NCI-H345 treated with DMSO at 0.1 percent for 48 hours (cell line): Measurements from ENCODE around the gene DNASE2B.
"Not testable (repeated sequence)": the region's sequence is repeated elsewhere in the genome, so short reads cannot be mapped to it uniquely, and the experiment has no call there.

Experiments used
- DNase-seq: peaks from one replicate; lab custom pipeline; 2025; ENCODE audit not compliant: unreplicated experiment; lab: John Stamatoyannopoulos, UW

DNASE2B gene

DNA sequence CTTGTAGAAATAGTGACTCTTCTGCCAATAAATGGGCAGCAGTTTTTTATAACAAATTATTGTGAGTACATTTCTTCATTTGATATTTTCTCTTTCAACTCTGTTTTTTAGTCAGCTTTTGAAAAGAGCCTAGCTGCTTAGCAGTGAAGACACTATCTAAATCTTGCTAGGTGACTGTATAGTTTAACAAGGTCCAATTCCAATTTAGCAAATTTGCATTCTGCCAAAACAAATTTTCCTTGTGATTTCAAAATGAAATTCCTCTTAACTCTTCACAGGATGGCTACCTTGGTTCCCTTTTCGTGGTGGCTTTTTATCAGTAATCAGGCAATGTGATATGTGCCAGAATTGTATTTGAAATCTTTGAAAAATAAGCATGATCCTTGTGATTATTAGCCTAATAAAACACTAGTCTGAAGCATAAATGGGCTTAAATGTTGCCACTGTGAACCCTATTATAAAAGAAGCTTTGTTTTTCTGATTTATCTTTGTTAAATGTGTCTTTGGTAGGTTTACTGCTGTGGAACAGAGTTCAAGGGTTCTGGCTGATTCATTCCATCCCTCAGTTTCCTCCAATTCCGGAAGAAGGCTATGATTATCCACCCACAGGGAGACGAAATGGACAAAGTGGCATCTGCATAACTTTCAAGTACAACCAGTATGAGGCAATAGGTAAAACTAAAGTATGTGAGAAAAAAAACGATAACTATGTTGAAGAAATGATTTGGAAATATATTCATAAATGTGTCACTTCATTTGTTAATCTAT lies 12.2 kb downstream of the DNASE2B start:
- DNase-seq: no peak

DNA sequence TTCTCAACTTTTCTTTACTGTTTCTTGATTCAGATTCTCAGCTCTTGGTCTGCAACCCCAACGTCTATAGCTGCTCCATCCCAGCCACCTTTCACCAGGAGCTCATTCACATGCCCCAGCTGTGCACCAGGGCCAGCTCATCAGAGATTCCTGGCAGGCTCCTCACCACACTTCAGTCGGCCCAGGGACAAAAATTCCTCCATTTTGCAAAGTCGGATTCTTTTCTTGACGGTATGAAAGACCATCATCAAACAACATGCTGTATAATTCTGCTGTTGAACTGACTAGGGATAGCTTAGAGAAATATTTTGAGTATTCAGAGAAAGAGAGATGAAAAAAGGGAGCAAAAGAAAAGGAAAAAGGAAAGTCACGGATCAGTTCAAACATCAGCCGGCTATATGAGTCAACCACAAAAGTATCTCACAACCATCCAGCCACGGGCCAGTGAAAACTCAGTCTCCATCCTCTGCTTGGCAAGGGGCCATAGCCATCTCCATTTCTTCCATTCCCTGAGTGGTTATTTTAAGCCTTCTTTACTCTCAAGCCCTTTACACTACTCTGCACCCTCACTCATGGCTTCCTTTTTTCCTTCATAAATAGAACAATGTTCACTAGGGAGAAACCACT lies 14.1 kb downstream of the DNASE2B start:
- no peak for DNase-seq

DNA sequence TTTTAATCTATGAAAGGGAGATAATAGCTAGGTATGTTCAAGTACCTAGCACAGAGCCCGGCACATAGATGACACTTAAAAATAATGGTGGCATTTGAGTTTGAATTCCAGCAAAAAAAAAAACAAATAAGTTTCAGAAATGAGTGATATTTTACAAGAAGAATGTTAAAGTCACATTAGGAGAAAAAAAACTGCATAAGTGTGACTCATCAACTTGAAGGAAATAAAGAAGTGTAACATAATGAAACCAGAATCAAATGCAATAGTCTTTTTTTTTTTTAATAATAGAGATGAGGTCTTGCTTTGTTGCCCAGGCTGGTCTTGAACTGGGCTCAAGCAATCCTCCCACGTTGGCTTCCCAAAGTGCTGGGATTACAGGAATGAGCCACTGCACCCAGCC lies 17.1 kb downstream of the DNASE2B start:
- DNase-seq: no peak

DNA sequence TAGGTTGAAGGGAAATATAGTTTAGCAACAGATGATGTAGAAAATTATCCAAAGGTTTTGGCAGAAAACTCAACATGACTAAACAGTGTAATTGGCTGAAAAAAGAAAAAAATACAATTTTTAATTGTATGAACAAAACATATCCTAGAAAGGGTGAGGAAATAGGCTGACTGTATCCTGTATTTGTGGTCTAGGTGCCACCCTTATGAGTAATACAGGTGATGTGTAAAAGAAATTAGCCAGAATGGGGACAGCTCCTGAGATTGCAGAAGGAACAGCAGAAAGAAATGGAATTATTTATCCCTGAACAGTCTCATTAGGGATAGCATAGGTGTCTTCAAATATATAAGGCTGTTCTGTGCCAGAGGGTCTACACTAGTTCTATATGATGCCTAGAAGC lies 24.6 kb downstream of the DNASE2B start:
- no peak for DNase-seq

DNA sequence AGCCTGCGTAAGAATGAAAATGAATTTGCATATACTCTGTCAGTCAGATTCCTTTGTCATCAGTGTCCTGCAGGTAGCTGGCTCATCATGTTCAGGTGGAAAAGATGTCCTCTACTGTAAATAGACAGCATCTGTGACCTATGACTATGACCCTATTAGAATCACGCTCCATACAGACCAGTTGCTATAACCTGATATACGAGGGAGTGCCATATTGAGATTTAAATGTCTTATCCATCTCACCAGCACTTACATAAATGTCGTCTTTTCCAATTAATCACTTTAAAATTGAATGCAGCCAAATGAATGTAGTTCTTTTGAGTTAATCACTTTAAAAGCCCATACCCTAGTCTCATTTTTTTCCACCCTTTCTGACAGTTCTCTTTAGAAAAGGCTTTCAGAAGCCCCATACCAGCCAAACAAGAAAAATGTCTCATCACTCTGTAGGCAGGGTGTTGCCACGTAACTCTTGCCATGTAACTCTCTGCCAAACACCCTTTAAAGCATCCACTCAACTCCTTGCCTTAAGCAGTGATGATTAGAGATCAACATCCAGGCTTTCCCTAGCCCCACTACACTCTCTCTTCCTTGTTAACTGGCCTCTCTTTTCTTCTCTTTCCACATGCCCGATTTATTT lies 26.3 kb downstream of the DNASE2B start:
- DNase-seq: no peak

DNA sequence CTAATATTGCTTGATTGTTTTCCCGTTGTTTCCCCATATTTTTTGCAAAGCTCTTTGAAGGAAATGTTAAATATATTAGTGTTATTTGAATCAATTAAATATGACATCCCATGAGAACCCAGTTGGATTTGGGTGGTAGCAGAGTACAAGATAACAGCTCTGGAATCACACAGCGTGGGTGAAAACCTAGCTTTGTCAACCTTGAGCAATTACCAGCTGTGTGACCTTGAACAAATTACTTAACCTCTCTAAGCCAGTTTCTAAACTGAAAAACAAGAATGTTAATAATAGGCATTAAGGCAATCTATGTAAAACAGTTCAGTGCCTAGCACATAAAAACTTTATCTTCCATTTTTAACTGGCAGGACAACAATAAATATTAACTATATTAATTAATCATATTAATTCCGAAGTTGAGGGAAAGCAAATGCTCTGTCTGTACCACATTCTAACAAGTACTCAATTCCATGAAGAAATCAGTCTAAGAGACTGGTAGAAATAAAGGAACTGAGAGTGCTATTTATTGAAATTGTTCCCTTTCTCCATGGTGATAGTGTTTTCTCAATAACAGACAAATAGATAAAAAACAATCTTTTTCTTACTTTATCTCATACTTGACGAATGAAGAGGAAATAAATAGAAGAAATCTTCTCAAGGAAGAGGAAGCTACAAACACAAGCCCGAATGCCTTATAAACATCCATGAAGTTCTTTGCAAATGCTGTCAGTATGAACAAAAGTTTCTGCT lies 27.0 kb downstream of the DNASE2B start:
- DNase-seq: no peak

DNA sequence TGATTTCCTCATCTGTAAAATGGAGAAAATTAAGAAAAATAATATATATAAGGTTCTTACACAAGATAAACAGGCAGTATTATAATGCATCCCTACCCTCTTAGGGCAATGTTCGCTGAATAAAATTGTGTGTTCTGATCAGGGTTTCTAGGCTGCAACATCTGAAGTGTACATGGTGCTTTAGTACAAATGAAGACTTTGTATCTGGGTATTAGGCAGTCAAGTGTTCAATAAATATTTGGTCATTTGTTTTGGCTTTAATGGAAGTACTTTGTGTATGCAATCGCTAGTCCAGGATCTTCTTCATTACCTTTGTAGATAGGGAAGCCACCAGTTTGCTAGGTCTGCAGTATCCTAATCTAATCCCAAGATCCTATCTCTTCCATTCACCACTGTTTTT lies 28.1 kb downstream of the DNASE2B start:
- no peak for DNase-seq

DNA sequence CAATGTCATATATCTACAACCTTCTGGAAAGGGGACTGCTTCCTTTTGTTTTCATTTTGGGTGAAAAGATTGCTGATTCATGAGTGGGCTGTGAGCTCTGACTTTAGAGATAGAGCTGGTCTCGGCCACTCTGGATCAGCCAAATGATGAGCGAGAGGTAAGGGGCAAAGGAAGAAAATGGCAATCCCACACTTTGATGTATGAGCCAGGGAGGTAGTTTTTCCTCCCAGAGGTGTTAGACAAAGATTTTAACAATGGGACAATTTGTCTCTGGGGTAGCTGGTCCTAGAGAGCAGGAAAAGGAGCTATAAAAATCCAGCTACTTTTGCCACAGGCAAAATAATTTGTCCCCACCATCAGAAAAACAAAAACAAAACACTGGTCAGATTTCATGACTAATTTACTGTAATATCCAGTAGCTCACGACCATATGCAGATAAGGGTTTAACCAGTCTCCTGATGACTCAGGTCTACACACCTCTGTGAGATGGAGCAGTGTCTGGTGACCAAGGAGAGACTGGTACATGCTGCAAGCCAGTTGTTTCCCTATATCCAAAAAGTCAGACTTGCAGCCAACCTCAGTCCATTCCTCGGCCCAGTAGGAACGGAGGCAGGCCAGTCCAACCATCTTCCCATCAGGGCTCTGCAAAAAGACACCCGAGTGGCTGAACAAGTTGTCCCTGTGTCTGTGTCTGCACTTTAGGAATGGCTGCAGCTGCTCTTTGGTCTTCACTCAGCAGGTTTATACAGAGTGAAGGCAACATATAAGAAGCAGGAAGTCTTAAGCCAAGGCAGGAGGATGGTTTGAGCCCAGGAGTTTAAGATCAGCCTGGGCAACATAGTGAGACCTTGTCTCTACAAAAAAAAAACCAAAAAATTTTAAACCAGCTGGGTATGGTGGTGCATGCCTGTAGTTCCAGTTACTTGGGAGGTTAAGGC lies 29.2 kb downstream of the DNASE2B start:
- no peak for DNase-seq

DNA sequence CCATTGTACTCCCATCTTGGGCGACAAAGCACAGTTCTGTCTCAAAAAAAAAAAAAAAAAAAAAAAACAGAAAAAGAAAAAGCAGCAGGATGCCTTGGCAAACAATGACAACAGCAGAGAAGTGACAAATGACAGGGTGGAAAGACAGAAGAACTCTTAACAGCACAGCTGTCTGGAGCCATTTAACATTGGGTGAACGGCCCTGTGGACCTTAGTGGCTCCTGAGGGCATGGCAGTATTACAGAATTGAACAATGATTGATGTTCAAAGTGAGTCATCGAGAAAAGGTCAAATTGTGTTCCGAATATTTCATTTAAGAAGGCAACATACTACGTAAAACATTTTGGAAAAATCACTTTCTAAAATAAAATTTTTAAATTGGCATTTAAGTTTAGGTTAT lies 30.0 kb downstream of the DNASE2B start:
- no peak for DNase-seq

DNA sequence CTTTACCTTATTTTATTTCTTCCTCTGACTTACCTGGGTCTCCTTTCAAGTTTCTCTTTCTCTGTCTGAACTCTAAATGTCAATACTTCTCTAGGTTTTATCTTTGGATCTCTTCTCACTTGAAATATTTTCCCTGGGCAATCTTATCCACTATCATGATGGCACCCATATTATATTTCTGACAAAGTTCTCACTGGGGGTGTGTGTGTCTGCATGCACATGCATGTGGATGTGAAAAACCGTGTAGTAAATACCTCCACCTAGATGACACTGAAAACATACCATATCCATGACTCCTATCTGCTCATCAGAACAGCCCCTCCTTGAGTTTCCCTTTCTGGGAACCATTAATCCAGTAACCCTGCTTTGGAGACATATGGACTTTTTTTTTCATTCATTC lies 30.9 kb downstream of the DNASE2B start:
- no peak for DNase-seq

DNA sequence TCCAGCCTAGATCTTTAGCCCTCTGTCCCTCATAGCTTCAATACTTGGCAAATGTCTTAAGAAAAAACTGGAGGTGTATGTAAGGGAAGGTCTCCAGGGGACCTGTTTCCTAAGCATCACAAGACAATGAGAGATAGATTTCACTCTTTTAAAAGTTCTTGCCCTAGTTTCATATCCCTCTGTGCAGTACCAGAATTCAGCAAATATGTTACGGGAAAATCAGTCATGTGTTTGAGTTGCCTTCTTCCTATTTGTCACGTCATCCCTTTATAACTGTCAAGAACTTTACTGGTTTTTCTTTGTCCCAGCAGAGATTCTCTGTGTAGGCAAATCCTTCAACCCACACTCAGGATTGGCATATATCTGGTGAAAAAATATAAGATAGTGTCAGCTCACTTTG lies 32.3 kb downstream of the DNASE2B start:
- no peak for DNase-seq

DNA sequence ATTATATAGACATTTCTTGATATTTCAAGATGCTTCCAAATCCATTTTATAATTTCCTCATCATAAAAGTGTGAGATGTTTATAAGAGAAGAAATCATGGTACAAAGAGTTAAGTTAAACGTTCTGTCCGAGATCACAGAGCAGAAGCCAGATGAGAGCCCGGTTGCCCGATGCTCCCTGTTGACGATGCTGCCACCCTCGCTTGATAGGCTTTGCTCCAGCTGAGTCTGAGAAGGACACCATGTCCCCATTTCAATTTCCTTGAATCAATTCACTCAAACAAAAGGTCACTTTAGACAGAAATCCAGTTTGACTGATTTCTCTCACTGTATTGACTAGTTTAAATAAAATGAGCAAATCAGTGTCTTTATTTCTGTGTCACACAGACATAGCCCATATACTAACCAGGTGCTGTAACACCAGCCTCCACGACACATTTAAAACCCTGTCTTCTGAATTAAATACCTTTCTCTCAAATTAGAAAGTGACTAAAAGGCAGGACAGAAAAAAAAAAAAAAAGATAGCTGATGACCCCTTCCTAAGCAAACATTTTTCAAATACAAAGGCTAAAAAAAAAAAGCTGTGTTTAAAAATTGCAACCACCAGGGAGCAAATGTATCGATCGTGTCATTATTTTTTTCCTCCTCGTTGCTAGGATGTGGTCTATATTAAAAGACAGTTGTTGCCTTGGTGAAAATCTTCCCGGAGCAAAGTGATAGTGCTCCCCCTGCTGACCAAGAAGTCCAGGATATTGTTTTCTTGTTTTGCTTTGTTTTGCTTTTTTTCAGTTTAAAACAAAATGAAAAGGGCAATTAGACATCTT lies 35.2 kb downstream of the DNASE2B start:
- peak; percentile 85 for DNase-seq

DNA sequence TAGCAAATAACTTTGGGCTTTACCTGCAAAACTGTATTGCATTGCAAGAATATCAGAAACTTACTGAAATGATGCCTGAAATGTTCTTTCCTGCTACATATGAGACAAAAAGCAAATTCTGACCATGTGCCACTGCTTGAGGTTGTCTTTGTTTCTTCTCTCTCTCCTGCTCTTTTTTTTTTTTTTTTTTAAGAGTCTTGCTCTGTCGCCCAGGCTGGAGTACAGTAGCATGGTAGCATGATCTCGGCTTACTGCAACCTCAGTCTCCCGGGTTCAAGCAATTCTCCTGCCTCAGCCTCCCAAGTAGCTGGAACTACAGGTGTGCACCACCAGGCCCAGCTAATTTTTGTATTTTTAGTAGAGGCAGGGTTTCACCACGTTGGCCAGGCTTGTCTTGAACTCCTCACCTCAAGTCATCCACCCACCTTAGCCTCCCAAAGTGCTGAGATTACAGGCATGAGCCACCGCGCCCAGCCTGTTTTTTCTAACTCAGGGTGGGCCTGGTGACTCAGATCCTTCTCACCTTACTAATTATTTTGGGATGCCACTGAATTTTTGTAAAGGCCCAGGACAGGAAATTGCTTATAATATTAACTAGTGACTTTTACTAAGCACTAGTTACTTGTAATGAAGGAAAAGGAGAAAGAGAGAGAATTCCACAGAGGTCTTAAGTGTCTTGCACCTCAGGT lies 35.9 kb downstream of the DNASE2B start:
- DNase-seq: no peak

DNA sequence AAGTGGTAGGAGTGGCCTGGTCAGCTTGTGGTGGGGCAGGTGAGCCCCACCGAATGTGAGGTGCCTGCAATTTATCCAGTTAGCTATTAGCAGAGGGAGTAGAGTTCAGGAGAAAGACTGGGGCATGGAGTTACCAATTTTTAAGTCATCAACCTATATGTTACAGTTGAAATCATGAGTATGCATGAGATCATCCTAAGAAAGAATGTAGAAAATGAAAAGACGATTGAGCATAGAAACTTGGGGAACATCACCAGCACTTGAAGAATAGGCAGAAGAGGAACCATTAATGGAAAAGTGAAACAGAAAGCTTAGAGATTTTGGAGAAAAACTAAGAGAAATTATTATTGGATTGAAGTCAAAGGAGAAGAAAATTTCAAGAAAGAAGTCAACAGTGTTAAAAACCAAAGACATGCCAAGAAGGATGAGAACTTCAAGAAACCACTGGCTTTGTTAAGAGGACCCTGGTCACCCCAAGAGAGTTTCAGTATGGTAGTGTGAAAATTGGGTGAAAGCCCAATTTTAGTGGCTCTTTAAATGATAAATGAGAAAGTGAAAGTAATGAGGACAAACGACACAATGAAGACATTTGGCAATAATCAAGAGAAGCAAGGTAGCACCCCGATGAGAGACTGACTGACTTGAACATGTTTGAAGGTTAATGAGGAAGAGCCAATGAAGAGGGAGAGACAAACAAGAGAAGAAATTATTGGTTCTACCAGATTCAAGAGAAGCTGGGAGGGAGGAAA lies 36.7 kb downstream of the DNASE2B start:
- DNase-seq: no peak

DNA sequence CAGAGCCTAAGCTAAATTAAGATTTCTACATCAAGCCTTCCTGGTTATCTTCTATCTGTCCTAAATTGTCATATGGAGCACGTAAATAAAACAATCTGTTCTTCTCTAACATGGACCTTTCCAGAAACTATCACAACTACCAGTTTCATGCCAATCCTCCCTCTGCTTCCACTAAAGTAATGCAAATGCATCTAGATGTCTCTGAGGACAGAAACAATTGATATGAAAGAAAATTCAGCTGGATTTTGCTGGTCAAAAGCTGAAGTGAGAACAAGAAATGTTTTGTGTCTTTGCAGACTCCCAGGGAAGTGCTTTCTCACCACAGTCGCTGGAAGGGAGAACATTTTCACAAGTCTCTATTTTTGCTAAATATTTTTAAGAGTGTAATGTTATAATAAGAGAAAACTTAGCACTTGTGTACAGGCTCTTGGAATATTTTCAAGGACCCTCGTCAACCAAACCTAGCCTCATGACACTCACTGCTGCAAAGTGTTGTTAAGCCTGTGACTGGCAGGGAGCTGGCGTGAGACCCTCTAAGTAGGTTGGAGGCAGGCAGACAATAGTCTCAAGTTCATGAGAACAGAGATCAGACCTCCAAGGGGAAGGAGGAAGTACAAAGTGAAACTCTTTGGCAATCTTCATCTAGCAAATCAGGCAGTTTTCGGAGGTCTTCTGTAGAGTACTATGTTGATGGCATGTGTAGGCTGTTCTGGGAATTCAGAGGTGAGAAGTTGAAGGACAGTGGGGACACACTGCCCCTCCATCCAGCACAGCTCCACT lies 38.8 kb downstream of the DNASE2B start:
- DNase-seq: no peak

DNA sequence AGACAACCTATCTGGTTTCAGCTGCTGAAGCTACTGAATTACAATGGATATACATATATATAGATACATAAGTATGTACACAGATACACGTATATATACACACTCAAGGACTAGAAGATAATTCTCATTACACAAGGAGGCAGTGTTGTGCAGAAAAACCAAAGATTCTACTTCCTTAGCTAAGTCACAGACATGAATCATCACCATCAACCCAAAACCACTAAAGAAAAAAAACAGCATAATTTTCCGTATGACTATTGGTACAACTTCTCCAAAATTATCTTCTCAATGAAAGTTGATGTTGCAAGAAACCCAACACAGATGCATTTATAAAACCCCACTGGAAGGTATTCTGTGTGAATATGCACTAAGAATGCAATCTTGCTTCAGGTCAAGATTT lies 44.0 kb downstream of the DNASE2B start:
- no peak for DNase-seq

DNA sequence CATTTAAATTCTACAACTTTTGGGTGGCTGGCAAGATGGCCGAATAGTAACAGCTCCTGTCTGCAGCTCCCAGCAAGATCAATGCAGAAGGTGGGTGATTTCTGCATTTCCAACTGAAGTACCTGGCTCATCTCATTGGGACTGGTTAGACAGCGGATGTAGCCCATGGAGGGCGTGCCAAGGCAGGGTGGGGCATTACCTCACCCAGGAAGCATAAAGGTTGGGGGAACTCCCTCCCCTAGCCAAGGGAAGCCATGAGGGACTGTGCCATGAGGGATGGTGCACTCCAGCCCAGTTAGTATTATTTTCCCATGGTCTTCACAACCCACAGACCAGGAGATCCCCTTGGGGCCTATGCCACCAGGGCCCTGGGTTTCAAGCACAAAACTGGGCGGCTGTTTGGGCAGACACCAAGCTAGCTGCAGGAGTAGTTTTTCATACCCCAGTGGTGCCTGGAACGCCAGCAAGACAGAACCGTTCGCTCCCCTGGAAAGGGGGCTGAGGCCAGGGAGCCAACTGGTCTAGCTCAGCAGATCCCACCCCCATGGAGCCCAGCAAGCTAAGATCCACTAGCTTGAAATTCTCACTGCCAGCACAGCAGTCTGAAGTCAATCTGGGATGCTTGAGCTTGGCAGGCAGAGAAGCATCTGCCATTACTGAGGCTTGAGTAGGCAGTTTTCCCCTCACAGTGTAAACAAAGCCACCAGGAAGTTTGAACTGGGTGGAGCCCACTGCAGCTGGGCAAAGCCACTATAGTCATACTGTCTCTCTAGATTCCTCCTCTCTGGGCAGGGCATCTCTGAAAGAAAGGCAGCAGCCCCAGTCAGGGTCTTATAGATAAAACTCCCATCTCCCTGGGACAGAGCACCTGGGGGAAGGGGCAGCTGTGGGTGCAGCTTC lies 44.7 kb downstream of the DNASE2B start:
- DNase-seq: not testable (repeated sequence)
